ENCODE results near the gene CDCA7L.

GRCh38 chr7:21984042-21984441 is 38.3 kb upstream of the CDCA7L start:
- no peak for TF ChIP-seq CTCF (tag by site-specific recombination; IDR thresholded peaks at IDR 0.05)
- TF ChIP-seq ZBTB10 (tag by site-specific recombination; IDR thresholded peaks at IDR 0.05): no peak
- no peak for TF ChIP-seq BCL11A (tag by site-specific recombination; IDR thresholded peaks at IDR 0.05; ENCODE audit: low read depth)
- no peak for TF ChIP-seq ZNF423 (tag by site-specific recombination; IDR thresholded peaks at IDR 0.05)
- no peak for TF ChIP-seq PRDM4 (tag by site-specific recombination; IDR thresholded peaks at IDR 0.05)
- TF ChIP-seq, protein P1, sequence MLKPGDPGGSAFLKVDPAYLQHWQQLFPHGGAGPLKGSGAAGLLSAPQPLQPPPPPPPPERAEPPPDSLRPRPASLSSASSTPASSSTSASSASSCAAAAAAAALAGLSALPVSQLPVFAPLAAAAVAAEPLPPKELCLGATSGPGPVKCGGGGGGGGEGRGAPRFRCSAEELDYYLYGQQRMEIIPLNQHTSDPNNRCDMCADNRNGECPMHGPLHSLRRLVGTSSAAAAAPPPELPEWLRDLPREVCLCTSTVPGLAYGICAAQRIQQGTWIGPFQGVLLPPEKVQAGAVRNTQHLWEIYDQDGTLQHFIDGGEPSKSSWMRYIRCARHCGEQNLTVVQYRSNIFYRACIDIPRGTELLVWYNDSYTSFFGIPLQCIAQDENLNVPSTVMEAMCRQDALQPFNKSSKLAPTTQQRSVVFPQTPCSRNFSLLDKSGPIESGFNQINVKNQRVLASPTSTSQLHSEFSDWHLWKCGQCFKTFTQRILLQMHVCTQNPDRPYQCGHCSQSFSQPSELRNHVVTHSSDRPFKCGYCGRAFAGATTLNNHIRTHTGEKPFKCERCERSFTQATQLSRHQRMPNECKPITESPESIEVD (tag by site-specific recombination; IDR thresholded peaks at IDR 0.05): no peak
- no peak for TF ChIP-seq ZNF544 (tag by site-specific recombination; IDR thresholded peaks at IDR 0.05)
- TF ChIP-seq ZBTB20 (tag by site-specific recombination; IDR thresholded peaks at IDR 0.05): no peak
- no peak for TF ChIP-seq ZNF48 (tag by site-specific recombination; IDR thresholded peaks at IDR 0.05)
- TF ChIP-seq REST (tag by site-specific recombination; IDR thresholded peaks at IDR 0.05): no peak
- TF ChIP-seq, protein P2, sequence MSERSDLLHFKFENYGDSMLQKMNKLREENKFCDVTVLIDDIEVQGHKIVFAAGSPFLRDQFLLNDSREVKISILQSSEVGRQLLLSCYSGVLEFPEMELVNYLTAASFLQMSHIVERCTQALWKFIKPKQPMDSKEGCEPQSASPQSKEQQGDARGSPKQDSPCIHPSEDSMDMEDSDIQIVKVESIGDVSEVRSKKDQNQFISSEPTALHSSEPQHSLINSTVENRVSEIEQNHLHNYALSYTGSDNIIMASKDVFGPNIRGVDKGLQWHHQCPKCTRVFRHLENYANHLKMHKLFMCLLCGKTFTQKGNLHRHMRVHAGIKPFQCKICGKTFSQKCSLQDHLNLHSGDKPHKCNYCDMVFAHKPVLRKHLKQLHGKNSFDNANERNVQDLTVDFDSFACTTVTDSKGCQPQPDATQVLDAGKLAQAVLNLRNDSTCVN (tag by site-specific recombination; optimal IDR thresholded peaks at IDR 0.05): no peak
- no peak for TF ChIP-seq ZNF580 (tag by site-specific recombination; IDR thresholded peaks at IDR 0.05)
- TF ChIP-seq ZNF561 (tag by site-specific recombination; IDR thresholded peaks at IDR 0.05; ENCODE audit: borderline replicate concordance): no peak
- no peak for TF ChIP-seq SP3 (tag by site-specific recombination; IDR thresholded peaks at IDR 0.05)
